Measurements from ENCODE around the gene GABRD.
"Not testable (repeated sequence)": the region's sequence is repeated elsewhere in the genome, so short reads cannot be mapped to it uniquely, and the experiment has no call there.

Gene GABRD

GRCh38 chr1:2019172-2019543 is at the start of gene GABRD:
GABRD (plus strand) TSS chr1:2019345; CDS start chr1:2019424, 79 bp downstream.
- DNase-seq (ENCODE audit: low read depth) = no peak

GRCh38 chr1:1969505-1969900 is 49.6 kb upstream of the GABRD start:
- no peak for DNase-seq (ENCODE audit: low read depth)

GRCh38 chr1:1969953-1970716 is 49.0 kb upstream of the GABRD start:
- no peak for DNase-seq (ENCODE audit: low read depth)

GRCh38 chr1:1971017-1971416 is 48.1 kb upstream of the GABRD start:
- DNase-seq (ENCODE audit: low read depth) = no peak

GRCh38 chr1:1971688-1972087 is 47.5 kb upstream of the GABRD start:
- DNase-seq (ENCODE audit: low read depth) = no peak

- DNase-seq (ENCODE audit: low read depth) = no peak
Measured at GRCh38 chr1:1972976-1973715, 46.0 kb upstream of the GABRD start.

GRCh38 chr1:1973716-1974642 is 45.2 kb upstream of the GABRD start:
- no peak for DNase-seq (ENCODE audit: low read depth)

- DNase-seq (ENCODE audit: low read depth) = no peak
Measured at GRCh38 chr1:1974834-1975233, 44.3 kb upstream of the GABRD start.

- no peak for DNase-seq (ENCODE audit: low read depth)
Measured at GRCh38 chr1:1975535-1975934, 43.6 kb upstream of the GABRD start.

- no peak for DNase-seq (ENCODE audit: low read depth)
Measured at GRCh38 chr1:1976031-1976430, 43.1 kb upstream of the GABRD start.

GRCh38 chr1:1978108-1978507 is 41.0 kb upstream of the GABRD start:
- DNase-seq (ENCODE audit: low read depth) = no peak

- DNase-seq (ENCODE audit: low read depth) = not testable (repeated sequence)
Measured at GRCh38 chr1:1978690-1979481, 40.3 kb upstream of the GABRD start.

GRCh38 chr1:1979482-1980165 is 39.5 kb upstream of the GABRD start:
- no peak for DNase-seq (ENCODE audit: low read depth)

GRCh38 chr1:1980467-1981141 is 38.5 kb upstream of the GABRD start:
- no peak for DNase-seq (ENCODE audit: low read depth)

- no peak for DNase-seq (ENCODE audit: low read depth)
Measured at GRCh38 chr1:1981142-1981500, 38.0 kb upstream of the GABRD start.

- not testable (repeated sequence) for DNase-seq (ENCODE audit: low read depth)
Measured at GRCh38 chr1:1981631-1982327, 37.4 kb upstream of the GABRD start.

GRCh38 chr1:1982379-1983232 is 36.5 kb upstream of the GABRD start:
- no peak for DNase-seq (ENCODE audit: low read depth)

- DNase-seq (ENCODE audit: low read depth) = no peak
Measured at GRCh38 chr1:1984560-1985070, 34.5 kb upstream of the GABRD start.
